Right atrium auricular region (tissue), 2 donors: ENCODE data around the gene RTN4RL1. TPM values are rescaled to one million over a fixed set of nuclear protein-coding genes. Genes with fewer than 3 reads are reported as not detected.

ENCODE experiments used
- DNase-seq: peaks from one replicate; pipeline ENCODE4 v3.0.0-alpha.2; 2019; ENCODE audit warnings: low spot score
- H3K27ac ChIP-seq, 2 donors: fragments of 200-600 bp; sonication (generic); 1 replicate in 1 of 2; 2 replicates in 1 of 2; pipeline ENCODE4 v1.5.1; 2016 to 2019
- H3K27me3 ChIP-seq, 2 donors: fragments of 200-600 bp; sonication (generic); one replicate each; pipeline versions ENCODE4 v1.5.1 to v1.6.0; 2017 to 2019
- H3K36me3 ChIP-seq: fragments of 200-600 bp; sonication (generic); one replicate; pipeline ENCODE4 v1.5.1; 2016
- H3K4me1 ChIP-seq, 2 donors: fragments of 200-600 bp; sonication (generic); one replicate each; pipeline versions ENCODE4 v1.5.1 to v1.6.0; 2017 to 2019
- H3K4me3 ChIP-seq, 2 donors: fragments of 200-600 bp; sonication (generic); 1 replicate in 1 of 2; 2 replicates in 1 of 2; pipeline ENCODE4 v1.5.1; 2017 to 2019; ENCODE audit warnings: mild to moderate bottlenecking in 1 of 2, moderate library complexity in 1 of 2
- H3K9me3 ChIP-seq, 2 donors: fragments of 200-600 bp; sonication (generic); one replicate each; pipeline ENCODE4 v1.5.1; 2019
- total RNA-seq, 2 donors: library from RNA; depleted of rRNA; stranded (reverse); fragments of >200 nt; gene quantifications; one replicate each; pipeline ENCODE4 v1.1.0, GENCODE V29; 2016
- TF ChIP-seq, protein P1 (sequence below), 2 donors: fragments of 200-600 bp; sonication (generic); IDR thresholded peaks; one replicate each; pipeline ENCODE4 v1.5.1; 2019; ENCODE audit warnings: antibody characterized with exemption in 2 of 2

RTN4RL1 gene
- total RNA-seq, 2 donors from 2014 or later: 1.8 to 5.0 TPM

DNA sequence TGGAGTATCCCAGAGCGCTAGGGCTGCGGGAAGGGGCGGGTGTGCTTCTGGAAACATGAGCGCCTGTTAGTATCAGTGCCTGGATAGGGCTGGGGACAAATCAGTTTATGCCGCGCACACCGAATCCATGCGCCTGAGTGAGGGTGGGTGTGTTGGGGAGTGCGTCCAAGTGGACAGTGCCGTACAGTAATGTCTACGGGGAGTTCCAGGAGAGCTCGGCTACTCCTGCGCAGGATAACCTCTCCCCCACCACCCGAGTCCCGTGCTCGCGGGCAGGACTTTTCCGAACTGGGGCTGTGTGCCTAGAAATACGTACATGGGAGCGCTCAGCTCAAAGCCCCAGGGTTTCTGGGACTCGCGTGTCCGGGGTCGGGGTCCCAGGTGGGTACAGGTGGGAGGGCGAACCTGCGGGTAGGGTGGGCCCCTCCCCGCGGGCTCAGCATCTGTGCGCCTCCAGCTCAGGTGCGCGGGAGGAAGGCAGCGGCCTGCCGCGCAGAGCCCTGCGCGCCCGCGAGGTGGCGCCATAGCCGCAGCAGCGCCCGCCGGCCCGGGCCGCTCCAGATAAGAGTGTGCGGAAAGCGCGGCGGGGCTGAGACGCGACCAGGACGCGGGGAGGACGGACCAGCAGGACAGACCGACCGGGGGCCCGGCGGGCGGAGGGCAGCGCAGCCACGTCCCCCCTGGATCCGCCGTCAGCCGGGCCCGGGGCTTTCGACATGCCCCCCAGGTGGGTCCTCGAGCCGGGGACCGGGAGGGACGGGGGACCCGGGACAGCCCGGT is 29.6 kb upstream of the RTN4RL1 start, which contains the start of gene HIC1:
TSS of gene HIC1 (plus strand) at position 592 of the 780 bp plus-strand sequence. CDS start 1,588 bp downstream, outside the sequence.
- Histone ChIP-seq H3K9me3 (no peaks in the 10 kb centered on the region), H3K27me3 (peaks cover 0 to 12% of the 10 kb centered on the region in 2 donors), H3K4me1 (peaks cover 0 to 75% of the 10 kb centered on the region in 2 donors), H3K4me3 (peak within 1 kb of the TSS; percentile 49 to 67), H3K36me3 (peaks cover 3% of the 10 kb centered on the region), H3K27ac (peak within 1 kb of the TSS; percentile 85)
- TF ChIP-seq, protein P1, sequence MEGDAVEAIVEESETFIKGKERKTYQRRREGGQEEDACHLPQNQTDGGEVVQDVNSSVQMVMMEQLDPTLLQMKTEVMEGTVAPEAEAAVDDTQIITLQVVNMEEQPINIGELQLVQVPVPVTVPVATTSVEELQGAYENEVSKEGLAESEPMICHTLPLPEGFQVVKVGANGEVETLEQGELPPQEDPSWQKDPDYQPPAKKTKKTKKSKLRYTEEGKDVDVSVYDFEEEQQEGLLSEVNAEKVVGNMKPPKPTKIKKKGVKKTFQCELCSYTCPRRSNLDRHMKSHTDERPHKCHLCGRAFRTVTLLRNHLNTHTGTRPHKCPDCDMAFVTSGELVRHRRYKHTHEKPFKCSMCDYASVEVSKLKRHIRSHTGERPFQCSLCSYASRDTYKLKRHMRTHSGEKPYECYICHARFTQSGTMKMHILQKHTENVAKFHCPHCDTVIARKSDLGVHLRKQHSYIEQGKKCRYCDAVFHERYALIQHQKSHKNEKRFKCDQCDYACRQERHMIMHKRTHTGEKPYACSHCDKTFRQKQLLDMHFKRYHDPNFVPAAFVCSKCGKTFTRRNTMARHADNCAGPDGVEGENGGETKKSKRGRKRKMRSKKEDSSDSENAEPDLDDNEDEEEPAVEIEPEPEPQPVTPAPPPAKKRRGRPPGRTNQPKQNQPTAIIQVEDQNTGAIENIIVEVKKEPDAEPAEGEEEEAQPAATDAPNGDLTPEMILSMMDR (IDR thresholded peaks at IDR 0.05): peak; percentile 87 to 100
- no peak for DNase-seq

DNA sequence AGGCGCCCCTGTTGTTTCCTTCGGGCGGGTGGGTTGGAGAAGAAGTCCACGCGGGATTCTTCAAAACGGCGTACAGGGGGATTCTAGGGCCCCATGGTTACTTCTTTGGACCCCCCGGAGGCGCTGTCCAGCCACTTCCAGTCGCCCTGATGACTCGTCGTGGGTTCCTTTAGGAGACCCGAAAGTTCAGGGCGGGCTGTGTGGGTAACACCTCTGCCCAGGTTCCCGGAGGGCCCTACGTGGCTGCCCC is 29.1 kb upstream of the RTN4RL1 start:
- Histone ChIP-seq H3K4me3 (peak overlapping the region; percentile 20 to 67), H3K9me3 (no peaks in the 10 kb centered on the region), H3K27me3 (peaks cover 0 to 12% of the 10 kb centered on the region in 2 donors), H3K36me3 (no peaks in the 10 kb centered on the region), H3K27ac (peak overlapping the region; percentile 38 to 85), H3K4me1 (peaks cover 0 to 74% of the 10 kb centered on the region in 2 donors)
- TF ChIP-seq, protein P1 (IDR thresholded peaks at IDR 0.05): no peak
- DNase-seq: no peak

DNA sequence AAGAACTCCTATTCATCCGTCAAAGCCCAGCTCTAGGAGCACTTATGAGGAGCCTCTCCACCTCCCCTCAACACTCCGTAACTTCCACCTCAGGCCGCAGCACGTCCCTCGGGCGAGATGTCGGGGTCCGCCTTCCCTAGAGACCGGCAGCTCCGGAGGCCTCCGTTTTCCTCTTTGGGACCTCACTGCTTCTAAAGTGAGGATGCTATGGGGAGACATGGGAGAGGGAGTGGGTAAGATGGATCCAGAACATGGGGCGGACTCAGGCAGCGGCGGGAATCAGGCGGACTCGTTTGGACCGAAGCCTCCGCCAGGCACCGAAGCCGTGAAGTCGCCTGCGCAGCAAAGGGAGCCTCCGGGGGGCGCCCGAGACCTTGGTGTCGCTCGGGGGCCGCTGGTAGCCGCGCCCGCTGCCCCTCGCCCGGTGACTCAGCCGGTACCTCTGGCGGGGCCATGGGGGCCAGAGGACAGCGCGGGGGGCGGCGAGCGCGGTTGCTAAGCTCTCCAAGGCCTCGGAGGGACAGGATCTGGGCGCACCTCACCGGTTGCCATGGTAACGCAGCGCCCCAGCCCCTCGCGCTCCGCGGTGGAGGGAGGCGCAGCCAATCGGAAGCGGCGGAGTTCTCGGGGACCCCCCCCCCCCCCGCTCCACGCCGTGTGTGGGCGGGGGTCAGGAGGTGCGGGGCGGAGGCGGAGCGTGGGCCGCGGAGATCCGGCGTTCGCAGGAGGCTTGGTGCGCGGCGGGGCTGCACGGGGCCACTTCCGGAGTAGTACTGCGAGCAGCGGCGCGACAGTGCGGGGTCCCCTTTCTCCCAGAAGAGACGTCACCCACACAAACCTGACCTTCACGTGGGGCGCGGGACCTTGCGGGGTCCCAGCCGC is 28.5 kb upstream of the RTN4RL1 start:
- Histone ChIP-seq H3K4me1 (peaks cover 0 to 74% of the 10 kb centered on the region in 2 donors), H3K4me3 (peak overlapping the region; percentile 20 to 67), H3K9me3 (no peaks in the 10 kb centered on the region), H3K27me3 (peaks cover 0 to 9% of the 10 kb centered on the region in 2 donors), H3K36me3 (no peaks in the 10 kb centered on the region), H3K27ac (peak overlapping the region; percentile 38 to 85)
- peak; percentile 85 for DNase-seq
- TF ChIP-seq, protein P1 (IDR thresholded peaks at IDR 0.05): peak in 1 of 2 donors; percentile 79

DNA sequence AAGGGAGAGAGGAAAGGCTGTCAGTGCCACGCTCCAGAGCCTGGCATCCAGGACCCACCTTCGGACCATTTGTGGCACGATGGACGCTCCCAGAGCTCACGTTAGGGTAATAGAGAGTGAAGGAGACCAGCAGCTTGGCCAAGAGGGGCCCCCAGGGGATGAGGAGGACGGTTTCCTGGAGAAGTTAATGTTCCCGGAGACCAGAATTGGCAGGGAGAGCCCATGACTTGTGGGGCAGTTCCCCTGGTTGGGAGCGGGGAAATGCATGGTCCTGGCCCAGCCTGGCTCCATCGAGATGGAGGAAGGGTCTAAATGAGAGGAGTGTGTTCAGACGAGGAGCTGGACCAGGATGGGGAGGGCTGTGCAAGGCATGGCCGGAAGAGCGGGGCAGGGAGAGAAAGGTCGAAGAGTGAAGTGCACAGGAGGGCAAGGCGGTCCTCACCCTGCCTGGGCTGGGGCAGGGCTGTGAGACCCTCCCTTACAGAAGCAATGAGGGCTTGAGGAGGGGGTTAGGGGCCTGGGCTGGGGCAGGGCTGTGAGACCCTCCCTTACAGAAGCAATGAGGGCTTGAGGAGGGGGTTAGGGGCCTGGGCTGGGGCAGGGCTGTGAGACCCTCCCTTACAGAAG is 26.9 kb upstream of the RTN4RL1 start:
- no peak overlapping the region for H3K4me3 ChIP-seq
- TF ChIP-seq, protein P1 (IDR thresholded peaks at IDR 0.05): no peak
- DNase-seq: no peak
- H3K9me3 ChIP-seq: no peaks in the 10 kb centered on the region
- peaks cover 0 to 62% of the 10 kb centered on the region in 2 donors for H3K4me1 ChIP-seq
- no peak overlapping the region for H3K27ac ChIP-seq
- peaks cover 0 to 7% of the 10 kb centered on the region in 2 donors for H3K27me3 ChIP-seq
- H3K36me3 ChIP-seq: no peaks in the 10 kb centered on the region

DNA sequence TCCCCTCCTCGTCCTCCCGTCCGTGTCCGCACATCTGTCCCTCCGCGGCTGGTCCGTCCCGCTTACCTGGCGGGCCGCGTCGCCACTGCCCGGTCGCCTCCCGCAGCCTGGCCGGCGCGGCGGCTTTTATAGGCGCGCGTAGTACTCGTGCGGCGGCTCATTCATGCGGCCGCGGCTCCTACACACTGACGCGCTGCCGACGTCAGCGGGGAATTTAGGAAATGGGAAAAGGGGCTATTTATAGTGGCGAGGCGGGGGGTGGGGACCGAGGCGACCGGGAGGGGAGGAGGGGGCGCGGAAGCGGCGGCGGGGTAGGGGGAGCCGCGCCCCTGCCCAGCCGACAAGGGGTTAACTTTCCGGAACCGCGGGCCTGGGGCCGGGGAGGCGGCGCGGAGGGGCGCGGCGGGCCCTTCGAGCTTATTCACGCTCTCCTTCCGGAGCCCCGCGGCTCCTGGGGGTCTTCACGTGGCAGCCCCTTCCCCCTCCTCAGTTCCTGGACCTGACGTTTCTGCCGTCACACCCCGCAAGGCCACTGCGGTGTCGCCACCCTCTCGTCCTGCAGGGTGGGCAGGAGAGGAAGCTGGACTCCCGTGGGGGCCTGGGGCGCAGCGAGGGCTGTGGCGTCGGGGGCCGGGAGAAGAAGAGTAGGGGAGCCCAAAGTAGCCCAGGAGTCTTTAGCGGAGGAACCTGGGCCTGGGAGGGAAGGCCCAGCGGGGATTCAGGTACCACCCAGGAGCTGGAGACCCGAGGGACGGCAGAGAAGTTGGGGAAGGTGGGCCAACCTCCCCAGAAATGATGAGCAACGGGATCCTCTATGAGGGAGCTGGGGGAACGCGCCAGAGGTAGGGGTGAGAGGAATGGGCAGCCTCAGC is 26.2 kb upstream of the RTN4RL1 start:
- Histone ChIP-seq H3K27me3 (peaks cover 0 to 7% of the 10 kb centered on the region in 2 donors), H3K36me3 (no peaks in the 10 kb centered on the region), H3K9me3 (no peaks in the 10 kb centered on the region), H3K4me3 (peak overlapping the region; percentile 48 to 78), H3K27ac (peak overlapping the region in 1 of 2 donors; percentile 35), H3K4me1 (peaks cover 0 to 55% of the 10 kb centered on the region in 2 donors)
- TF ChIP-seq, protein P1 (IDR thresholded peaks at IDR 0.05): no peak
- DNase-seq: no peak
